Measurements from ENCODE around the gene NDST1.

DNA sequence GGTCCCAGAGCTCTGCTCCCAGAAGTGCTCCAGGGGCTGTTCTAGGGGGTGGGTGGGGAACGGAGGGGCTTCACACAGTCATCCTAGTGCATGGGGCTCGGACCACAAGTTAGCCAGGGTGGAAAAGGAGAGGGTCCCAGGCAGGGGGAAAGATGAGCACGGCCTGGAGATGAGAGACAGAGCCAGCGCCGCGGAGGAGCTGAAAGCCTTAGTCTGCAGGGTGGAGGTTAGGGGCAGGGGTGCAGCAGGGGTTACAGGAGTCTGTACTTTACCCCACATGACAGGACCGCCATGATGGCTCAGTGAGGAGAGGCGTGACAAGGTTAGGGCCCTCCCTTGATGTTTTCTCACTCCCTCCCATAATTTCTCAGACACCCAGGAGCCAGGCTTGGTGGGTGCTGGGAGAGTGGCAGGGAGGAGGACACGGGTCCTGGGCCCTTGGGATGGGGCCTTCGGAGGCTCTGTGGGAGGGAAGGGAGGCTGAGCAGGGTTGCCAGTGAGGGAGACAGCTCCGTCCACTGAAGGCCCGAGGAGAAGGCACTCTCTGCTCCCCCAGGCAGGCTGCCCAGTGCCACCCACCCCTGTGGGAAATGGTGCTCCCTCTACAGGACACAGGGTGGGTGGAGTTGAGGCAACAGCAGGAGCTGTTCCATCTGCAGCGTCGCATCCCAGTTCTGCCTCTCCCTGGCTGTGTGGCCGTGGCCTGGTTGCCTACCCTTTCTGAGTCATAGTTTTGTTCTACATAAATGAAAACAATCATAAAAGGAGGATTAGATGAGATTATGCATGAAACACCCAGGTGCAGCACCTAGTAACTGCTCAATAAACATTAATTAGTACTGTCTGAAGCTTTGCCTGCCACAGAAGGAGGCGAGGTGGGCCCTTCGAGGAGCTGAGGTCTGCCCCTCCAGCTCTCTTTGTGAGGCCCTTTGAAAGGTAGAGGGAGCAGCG, 66.2 kb downstream of the NDST1 start:
- TF ChIP-seq, protein P1, sequence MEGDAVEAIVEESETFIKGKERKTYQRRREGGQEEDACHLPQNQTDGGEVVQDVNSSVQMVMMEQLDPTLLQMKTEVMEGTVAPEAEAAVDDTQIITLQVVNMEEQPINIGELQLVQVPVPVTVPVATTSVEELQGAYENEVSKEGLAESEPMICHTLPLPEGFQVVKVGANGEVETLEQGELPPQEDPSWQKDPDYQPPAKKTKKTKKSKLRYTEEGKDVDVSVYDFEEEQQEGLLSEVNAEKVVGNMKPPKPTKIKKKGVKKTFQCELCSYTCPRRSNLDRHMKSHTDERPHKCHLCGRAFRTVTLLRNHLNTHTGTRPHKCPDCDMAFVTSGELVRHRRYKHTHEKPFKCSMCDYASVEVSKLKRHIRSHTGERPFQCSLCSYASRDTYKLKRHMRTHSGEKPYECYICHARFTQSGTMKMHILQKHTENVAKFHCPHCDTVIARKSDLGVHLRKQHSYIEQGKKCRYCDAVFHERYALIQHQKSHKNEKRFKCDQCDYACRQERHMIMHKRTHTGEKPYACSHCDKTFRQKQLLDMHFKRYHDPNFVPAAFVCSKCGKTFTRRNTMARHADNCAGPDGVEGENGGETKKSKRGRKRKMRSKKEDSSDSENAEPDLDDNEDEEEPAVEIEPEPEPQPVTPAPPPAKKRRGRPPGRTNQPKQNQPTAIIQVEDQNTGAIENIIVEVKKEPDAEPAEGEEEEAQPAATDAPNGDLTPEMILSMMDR (IDR thresholded peaks at IDR 0.05; ENCODE audit: extremely low read depth in 1 of 2, insufficient read depth in 1 of 2, low read depth in 1 of 2, low read length in 2 of 2), result peak; percentile 4 to 6
- TF ChIP-seq EZH2 (IDR thresholded peaks at IDR 0.05; ENCODE audit: borderline replicate concordance, low read depth, low read length, severe bottlenecking) (no peak), GATA2 (IDR thresholded peaks at IDR 0.05; ENCODE audit: insufficient read depth, insufficient read length, low read depth, low read length) (no peak), POLR2AphosphoS5 (IDR thresholded peaks at IDR 0.05; ENCODE audit: insufficient read depth, low read depth, low read length) (no peak), POLR2A (IDR thresholded peaks at IDR 0.05; ENCODE audit: low read depth, low read length) (no peak), MYC (IDR thresholded peaks at IDR 0.05; ENCODE audit: low read depth, low read length) (no peak), FOS (IDR thresholded peaks at IDR 0.05; ENCODE audit: borderline replicate concordance, insufficient read depth, low read length) (no peak)
- TF ChIP-seq, protein P2, sequence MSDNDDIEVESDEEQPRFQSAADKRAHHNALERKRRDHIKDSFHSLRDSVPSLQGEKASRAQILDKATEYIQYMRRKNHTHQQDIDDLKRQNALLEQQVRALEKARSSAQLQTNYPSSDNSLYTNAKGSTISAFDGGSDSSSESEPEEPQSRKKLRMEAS (IDR thresholded peaks at IDR 0.05; ENCODE audit: insufficient read depth, insufficient read length), result no peak

Measured in endothelial cell of umbilical vein (primary cell).